Measurements from ENCODE around the gene PARVA.

Gene PARVA

GRCh38 chr11:12460466-12460865 lies 83.1 kb downstream of the PARVA start:
- no peak for DNase-seq

GRCh38 chr11:12461516-12461915 lies 84.1 kb downstream of the PARVA start:
- peak; percentile 84 for DNase-seq

DNA sequence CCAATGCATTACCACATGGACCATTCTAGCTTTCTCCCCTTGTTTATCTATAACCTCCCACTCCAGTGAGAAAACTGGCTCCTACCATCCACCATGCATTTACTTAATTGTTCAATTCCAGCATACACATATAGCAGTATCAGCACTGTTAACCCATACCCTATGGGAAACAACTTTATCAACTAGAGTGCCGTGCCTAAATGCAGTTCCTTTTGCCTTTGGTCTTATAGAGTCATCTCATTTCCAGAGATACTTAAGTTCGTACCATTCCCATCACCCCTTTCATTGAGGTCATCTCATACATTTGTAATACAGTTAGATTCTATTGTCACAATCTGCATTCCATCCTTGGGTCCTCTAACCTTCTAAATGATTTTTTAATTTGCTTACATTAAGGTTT lies 86.9 kb downstream of the PARVA start:
- no peak for DNase-seq

DNA sequence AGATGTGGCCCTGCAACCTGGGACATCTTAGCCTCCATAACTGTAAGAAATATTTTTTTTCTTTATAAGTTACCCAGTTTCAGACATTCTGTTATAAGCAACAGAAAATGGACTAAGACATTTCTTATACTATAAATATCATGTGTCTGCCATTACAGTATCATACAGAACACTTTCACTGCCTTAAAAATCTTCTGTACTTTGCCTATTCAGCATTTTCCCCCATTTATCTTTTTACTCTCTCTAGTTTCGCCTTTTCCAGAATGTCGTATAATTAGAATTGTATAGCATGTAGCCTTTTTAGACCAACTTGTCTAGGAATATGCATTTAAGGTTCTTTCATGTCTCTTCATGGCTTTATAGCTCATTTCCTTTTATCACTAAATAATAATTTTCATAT lies 88.0 kb downstream of the PARVA start:
- DNase-seq: no peak

DNA sequence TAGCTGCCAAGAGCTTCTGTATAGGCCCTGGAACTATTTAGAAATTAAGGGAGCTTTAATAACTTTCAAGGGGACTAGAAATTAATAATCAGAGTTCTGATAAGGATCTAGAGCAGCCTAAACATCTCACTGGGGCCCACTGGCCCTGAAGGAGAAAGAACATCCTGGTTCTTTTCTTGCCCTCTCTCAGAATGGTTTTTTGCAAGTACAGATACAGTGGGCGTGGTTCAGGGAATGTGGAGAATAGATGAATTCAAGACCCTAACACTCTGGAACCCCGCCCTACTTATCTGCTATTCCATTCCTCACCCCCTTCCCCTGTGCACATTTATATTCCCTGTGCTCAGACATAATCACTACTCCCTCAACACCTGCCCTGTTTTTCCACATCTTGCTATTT lies 90.2 kb downstream of the PARVA start:
- no peak for DNase-seq

DNA sequence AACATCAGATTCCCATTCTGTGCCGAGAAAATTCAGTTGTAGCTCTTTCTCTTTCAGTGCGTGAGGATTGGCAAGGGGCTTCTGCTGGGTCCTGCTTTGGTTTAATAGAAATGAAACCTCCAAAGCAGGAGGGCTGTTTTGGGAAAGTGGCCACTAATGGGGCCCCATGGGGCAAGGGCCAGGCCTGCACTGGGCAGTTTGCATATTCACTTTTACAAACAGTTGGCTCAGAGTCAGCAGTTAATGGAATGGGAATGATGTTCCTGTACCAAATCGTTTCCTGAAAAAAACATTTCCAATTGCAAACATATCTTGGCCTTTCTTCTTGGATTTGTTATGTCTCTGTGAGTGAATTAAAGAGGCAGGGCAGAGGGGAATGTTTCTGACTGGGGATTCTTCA lies 92.1 kb downstream of the PARVA start:
- no peak for DNase-seq

DNA sequence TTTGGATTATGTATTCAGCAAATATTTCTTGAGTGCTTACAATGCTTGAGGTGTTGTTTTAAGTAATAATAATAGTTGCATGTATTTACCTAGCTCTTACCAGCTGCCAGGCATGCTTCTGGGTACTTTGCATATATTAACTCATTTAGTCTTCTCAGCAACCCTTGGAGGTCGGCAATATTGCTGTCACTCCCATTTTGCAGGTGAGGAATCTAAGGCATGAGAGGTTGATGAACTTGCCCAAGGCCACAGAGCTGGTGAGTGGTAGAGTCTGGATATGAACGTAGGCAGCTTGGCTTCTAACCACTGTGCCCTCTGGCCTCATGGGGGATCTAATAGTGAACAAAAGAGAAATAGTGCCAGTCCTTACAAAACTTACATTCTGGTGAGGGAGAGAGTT lies 92.9 kb downstream of the PARVA start:
- DNase-seq: no peak

- peak; percentile 75 for DNase-seq
These were observed 95.1 kb downstream of the PARVA start for GRCh38 chr11:12472401-12473005.

DNA sequence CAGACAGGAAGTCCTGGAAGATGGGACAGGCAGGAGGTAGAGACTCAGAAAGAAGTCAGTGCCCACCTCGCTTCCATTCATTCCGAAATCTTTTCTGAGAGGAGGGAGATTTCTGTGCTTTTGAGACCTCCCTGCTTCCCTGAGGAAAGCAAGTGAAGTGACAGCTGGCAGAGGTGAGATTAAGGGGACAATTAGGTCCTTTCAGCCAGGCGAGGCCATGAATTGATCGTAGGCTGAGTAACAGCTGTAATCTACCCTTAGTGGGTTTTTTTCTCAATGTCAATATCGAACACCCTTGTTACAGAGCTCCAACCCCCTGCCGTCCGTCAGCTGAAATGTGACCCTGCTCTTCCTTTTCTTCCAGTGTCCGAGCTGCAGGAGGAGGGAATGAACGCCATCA lies 96.0 kb downstream of the PARVA start:
- peak; percentile 84 for DNase-seq

DNA sequence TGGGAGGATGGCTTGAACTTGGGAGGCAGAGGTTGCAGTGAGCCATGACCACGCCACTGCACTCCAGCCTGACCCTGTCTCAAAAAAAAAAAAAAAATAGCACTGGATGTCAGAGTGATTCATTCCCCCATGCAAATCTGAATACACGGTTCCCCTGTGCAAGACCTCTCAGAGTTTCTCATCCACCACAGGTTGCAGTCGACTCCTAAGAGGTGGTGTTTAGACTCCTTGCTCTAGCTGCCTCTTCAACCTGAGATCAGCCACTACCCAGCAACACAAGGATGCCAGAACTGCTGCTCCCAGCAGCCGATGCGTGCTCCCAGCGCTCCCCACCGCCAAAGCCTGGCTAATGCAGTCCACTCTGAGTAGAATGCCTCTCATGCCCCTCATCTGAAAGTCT lies 97.5 kb downstream of the PARVA start:
- DNase-seq: no peak

DNA sequence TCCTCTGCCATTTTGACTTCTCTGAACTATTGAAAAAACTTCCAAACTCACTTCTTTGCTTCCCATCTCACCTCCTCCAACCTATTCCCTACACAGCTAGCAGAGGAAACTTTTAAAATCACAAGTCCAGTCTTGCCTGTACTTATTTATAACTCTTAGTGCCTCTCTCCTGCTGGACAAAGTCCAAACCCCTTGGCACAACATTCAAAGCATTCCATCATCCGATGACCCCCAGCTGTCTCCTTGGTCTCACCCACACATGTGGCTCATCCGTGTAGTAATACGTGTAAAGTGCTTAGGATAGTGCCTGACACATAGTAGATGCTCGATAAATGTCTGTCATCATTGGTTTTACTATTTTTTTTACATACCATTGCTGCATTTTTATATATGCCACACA lies 101.4 kb downstream of the PARVA start:
- no peak for DNase-seq

DNA sequence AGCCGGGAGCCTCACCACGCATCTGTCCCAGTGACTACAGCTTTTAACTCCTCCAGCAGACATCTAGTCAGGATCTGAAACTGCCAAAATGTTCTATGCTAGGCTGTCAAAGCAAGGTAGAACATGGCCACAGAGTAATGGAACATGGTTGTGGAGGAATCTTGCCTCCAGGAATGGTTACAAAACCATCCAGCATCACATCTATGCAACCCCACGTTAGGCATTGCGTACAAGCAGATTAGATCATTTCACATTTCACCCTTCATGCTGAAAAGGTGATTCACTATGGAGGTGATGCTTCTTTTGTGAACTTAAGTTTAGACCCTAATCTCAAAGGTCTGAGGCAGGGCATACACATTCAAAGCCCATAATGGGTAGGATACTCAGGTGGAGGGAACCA lies 103.0 kb downstream of the PARVA start:
- DNase-seq: no peak

- no peak for DNase-seq
These were observed 105.5 kb downstream of the PARVA start for GRCh38 chr11:12482839-12483238.

DNA sequence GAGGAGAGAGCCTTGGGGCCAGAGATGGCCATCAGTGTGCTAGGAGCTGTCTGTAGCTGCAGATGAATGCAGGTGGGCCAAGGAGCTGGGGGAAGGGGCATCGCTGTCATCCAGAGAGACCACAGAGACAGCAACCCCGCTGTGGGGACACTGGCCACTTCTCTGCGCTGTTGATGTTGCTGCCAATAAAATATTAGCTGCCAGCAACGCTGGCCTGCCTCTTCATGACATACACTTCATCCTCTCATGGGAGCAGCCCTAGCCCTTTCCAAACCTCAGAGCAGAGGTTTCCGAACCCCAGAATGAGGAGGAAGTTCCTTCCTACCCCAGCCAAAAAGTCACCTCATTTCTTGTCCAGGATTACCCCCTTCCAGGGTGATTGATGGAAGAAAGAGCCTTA lies 106.2 kb downstream of the PARVA start:
- no peak for DNase-seq

GRCh38 chr11:12485328-12485727 lies 108.0 kb downstream of the PARVA start:
- no peak for DNase-seq

- DNase-seq: no peak
These were observed 111.9 kb downstream of the PARVA start for GRCh38 chr11:12489246-12489772.

GRCh38 chr11:12494699-12495098 lies 117.3 kb downstream of the PARVA start:
- DNase-seq: no peak

- DNase-seq: no peak
These were observed 119.0 kb downstream of the PARVA start for GRCh38 chr11:12496181-12497025.

DNA sequence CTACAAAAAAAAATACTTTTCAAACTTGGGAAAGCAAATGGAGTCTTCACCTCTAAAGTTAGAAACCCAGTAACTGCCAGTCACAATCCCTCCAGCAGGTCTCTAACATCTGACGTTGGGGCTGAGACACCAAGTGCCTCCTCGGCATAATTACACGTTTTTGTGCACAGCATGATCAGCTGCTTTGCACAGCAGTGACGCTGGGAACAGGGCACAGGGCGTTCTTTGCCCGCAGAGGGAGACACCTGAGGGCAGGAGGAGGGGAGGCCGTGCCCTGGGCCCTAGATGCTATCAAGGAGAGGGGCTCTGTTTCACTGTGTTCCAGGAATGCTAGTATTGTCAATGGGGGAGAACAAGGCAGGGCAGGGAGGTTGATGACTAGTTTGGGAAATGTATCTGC lies 120.1 kb downstream of the PARVA start:
- no peak for DNase-seq

DNA sequence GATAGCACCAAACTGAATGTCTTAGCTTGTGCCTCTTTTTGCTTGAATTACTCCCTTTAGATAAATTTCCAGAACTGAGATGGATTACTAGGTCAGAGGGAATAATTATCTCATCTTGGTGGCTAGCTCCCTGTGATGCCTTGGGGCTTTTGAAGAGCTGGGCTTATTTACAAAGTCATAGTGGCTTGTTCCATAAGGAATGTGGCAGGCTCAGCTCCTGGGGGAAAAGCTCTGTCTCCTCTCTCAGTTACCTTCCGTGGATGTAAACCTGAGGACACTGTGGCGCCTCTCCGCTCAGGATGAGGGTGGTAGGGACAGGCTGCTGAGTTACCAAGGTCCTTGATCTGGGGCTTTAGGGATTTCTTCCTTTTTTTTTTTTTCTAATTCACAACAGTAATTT lies 121.7 kb downstream of the PARVA start:
- no peak for DNase-seq

- no peak for DNase-seq
These were observed 124.7 kb downstream of the PARVA start for GRCh38 chr11:12502046-12502445.

- DNase-seq: no peak
These were observed 125.7 kb downstream of the PARVA start for GRCh38 chr11:12503039-12503484.

DNA sequence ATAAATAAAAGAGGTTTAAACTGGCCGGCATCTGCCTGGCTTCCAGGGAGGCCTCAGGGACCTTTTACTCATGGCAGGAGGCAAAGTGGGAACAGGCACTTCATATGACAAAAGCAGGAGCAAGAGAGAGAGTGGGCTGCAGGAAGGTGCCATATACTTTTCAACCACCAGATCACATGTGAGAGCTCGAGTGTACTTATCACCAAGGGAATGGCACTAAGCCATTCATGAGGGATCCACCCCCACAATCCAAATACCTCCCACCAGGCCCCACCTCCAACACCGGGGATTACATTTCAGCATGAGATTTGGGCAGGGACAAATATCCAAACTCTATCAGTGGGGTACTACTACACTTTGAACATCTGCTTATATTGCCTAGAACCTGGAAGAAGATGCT lies 126.5 kb downstream of the PARVA start:
- no peak for DNase-seq

DNA sequence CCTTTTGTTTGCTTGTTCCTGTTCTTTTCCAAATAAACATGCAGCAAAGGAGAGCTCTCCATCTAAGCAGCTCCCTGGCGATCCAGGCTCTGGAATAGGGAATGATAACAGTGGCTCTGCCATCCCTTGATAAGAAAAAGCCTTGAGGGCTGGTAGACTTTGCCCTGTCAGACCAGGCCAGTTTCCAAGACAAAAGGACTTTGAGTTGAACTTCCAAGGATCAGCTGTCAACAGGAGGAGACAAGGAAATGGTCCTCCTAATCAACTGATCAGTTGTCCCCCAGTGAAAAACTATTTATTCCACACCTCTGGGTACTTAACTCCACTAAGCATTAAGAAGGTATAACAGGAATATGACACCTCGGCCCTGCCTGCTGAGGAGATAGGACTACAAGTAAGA lies 127.8 kb downstream of the PARVA start:
- no peak for DNase-seq
